ENCODE results near the gene MRPS31.
"Not testable (repeated sequence)": the region's sequence is repeated elsewhere in the genome, so short reads cannot be mapped to it uniquely, and the experiment has no call there.

DNA sequence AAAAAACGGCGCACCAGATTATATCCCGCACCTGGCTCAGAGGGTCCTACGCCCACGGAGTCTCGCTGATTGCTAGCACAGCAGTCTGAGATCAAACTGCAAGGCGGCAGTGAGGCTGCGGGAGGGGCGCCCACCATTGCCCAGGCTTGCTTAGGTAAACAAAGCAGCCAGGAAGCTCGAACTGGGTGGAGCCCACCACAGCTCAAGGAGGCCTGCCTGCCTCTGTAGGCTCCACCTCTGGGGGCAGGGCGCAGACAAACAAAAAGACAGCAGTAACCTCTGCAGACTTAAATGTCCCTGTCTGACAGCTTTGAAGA lies 35.8 kb downstream of the MRPS31 start:
- not testable (repeated sequence) for TF ChIP-seq ZNF274 (IDR thresholded peaks at IDR 0.05; ENCODE audit: low read depth, low read length); SUZ12 (IDR thresholded peaks at IDR 0.05; ENCODE audit: extremely low read depth, insufficient read depth, insufficient read length); YY1 (IDR thresholded peaks at IDR 0.05; ENCODE audit: insufficient read depth, insufficient read length)

Measured in NT2/D1 (cell line).